Stimulated activated naive CD8-positive, alpha-beta T cell treated with anti-CD3 and anti-CD28 coated beads, Interleukin-15, amount 100 ng/mL, for 72 hours (primary cell): ENCODE results near the gene FBXL4.
A peak's percentile ranks its signal among the peaks of the same experiment; 100 is the strongest.

Experiments used
- ATAC-seq: fragments of 150-1000 bp; cut with Tn5 transposase; 2 replicates; pipeline ENCODE4 v1.10.0; 2021; ENCODE audit warnings: mild to moderate bottlenecking, moderate library complexity
- DNase-seq, 2 donors: peaks; one replicate each; pipeline ENCODE4 v3.0.0; 2021 to 2022
- H3K27ac Mint-ChIP-seq, 2 donors: one replicate each; pipeline ENCODE4 v1.8.0; 2022; ENCODE audit warnings: mild to moderate bottlenecking in 2 of 2, mixed read lengths in 2 of 2, moderate library complexity in 2 of 2
- H3K27me3 Mint-ChIP-seq: one replicate; pipeline ENCODE4 v1.8.0; 2022; ENCODE audit warnings: mixed read lengths
- H3K4me1 Mint-ChIP-seq: one replicate; pipeline ENCODE4 v1.8.0; 2022; ENCODE audit warnings: mild to moderate bottlenecking, mixed read lengths
- H3K4me3 Mint-ChIP-seq, 2 donors: one replicate each; pipeline ENCODE4 v1.8.0; 2022; ENCODE audit warnings: mild to moderate bottlenecking in 2 of 2, mixed read lengths in 2 of 2, moderate library complexity in 1 of 2
- H3K9me3 Mint-ChIP-seq, 2 donors: one replicate each; pipeline ENCODE4 v1.8.0; 2022; ENCODE audit warnings: mixed read lengths in 2 of 2

The FBXL4 gene

DNA sequence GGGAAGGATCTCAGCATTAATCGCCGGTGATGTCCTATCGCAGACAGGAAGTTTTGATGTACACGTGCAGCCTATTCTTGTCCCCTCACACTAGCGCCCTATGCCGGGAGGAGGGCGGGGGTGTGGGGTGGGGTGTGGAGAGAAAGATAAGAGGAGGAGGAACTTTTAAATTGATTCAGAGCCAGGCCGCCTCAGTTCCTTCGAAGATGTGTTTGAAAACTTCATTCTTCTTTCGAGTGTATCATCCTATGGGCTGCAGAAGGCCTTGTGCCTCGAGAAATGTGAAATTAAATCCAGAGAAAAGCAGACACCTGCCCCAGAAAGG is 115.8 kb downstream of the FBXL4 start:
- ATAC-seq (no peak), DNase-seq (no peak)
- no peaks in the 10 kb centered on the region for H3K9me3 Mint-ChIP-seq
- peaks cover 79% of the 10 kb centered on the region for H3K4me1 Mint-ChIP-seq
- peak overlapping the region; percentile 28 to 78 for H3K4me3 Mint-ChIP-seq
- H3K27me3 Mint-ChIP-seq: peaks cover 97% of the 10 kb centered on the region
- no peak overlapping the region for H3K27ac Mint-ChIP-seq

DNA sequence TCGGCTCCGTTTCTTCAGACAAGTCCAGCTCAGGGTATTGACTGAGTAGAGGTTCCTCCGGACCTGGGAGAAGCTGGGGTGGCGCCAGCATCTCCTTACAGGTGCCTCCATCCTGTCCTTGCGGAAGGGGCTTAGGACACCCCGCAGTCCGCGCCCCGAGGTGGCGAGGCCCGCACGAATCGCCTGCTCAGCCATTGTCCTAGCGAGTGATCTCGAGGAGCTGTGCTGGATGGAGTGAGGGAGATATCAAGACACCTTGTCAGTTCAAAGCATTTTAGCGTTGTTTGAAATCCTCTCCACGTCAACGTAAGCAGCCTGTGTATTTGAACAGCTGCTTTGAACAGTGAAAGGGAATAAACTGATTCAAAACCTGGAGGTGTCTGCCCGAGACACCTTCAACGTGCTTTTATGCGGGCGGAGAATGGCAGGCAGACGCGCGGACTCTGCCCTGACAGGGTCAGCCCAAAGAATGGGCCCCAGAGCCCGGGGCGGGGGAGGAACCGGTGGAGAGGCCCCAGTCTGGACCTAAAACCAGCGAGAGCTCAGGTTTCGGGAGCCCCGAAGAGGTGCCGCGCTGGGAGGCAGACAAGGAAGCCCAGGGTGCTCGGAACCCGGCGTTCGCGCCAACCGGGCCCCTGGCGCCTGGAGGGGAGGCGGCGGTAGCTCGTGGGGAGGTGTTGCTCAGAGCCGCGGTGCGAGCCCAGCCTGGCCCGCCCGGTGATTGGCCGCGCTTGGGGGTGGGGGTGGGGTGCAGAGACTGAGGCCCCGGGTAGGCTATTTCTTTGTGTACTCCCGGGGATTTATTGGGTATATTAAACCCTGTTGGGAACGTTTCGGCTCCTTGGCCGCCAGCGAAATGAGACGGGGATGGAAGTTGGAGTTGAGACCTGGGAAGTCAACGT is 116.4 kb downstream of the FBXL4 start:
- peaks cover 79% of the 10 kb centered on the region for H3K4me1 Mint-ChIP-seq
- peaks cover 97% of the 10 kb centered on the region for H3K27me3 Mint-ChIP-seq
- no peak overlapping the region for H3K27ac Mint-ChIP-seq
- DNase-seq: peak in 1 of 2 donors; percentile 28
- H3K9me3 Mint-ChIP-seq: no peaks in the 10 kb centered on the region
- peak overlapping the region; percentile 61 to 78 for H3K4me3 Mint-ChIP-seq
- no peak for ATAC-seq

DNA sequence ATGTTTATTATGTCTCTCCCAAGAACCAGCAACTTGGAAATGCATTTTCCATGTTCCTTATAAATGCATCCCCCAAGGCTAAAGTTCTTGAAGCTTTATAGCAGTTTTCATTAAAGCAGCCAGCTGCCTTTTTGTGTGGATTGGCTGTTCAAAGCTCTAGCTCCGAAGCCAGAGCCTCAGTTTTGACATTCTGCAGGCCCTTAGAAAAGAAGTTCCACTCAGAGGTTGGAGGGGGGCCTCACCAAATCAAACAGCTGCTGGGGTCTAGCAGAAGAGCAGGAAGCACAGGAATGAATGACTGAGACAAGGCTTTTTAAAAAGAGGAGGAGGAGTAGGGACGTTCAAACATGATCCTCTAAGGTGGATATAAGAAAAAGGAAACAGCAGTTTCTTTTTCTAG is 117.6 kb downstream of the FBXL4 start:
- Mint-ChIP-seq H3K4me1 (peaks cover 82% of the 10 kb centered on the region), H3K4me3 (no peak overlapping the region), H3K27me3 (peaks cover 98% of the 10 kb centered on the region), H3K9me3 (no peaks in the 10 kb centered on the region), H3K27ac (no peak overlapping the region)
- no peak for DNase-seq
- ATAC-seq: no peak

DNA sequence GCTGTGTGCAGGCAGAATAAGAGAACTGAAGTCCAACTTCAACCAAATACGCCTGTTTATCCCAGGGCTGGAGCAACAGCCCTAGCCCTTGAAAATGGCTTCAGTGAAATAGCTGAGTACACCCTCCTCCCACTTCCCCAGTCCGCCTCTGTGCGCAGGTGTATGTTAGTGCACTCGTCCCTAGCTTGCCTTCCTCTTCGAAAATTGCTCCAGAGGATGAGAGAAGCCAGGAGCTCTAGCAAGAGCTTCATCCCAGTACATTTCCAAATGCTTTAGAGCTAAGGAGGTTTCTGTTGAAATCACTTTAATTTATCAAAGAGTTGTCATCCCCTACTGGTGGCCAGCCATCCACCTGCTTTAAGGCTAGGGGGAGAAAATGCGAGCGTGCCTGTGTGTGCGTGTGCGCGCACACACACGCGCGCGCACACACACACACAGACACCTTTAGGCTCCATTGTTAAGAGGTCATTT is 118.8 kb downstream of the FBXL4 start:
- peaks cover 100% of the 10 kb centered on the region for H3K27me3 Mint-ChIP-seq
- no peaks in the 10 kb centered on the region for H3K9me3 Mint-ChIP-seq
- ATAC-seq (no peak), DNase-seq (no peak)
- no peak overlapping the region for H3K27ac Mint-ChIP-seq
- peak overlapping the region in 1 of 2 donors; percentile 20 for H3K4me3 Mint-ChIP-seq
- peaks cover 85% of the 10 kb centered on the region for H3K4me1 Mint-ChIP-seq

DNA sequence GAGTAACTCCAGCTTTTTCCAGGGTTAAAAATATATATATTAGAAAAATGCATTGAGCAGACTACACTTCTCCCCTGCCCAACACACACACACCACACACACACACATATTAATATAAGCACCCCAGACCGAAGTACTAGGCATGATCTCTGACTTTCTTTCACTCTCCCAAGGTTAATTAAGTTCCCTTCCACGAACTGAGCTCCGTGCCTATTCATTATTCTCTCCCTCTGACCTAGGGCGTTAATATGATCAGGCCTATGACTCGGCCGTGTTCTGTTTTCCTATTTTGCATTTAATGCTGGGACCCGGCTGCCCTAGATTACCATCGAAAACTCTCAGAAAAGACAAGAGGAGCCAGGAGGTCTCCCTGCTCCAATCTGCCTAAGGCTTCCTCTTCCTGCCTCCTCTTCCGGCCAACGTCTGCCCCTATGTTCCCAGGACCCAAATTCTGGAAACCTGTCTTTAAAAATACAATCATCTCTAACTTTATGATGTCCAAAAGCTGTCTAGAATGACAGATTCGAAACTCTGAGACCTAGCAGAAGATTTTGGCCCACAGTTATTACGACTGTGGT is 119.4 kb downstream of the FBXL4 start:
- no peak for DNase-seq
- no peak for ATAC-seq
- Mint-ChIP-seq H3K9me3 (no peaks in the 10 kb centered on the region), H3K27me3 (peaks cover 100% of the 10 kb centered on the region), H3K4me1 (peaks cover 84% of the 10 kb centered on the region), H3K4me3 (no peak overlapping the region), H3K27ac (no peak overlapping the region)

DNA sequence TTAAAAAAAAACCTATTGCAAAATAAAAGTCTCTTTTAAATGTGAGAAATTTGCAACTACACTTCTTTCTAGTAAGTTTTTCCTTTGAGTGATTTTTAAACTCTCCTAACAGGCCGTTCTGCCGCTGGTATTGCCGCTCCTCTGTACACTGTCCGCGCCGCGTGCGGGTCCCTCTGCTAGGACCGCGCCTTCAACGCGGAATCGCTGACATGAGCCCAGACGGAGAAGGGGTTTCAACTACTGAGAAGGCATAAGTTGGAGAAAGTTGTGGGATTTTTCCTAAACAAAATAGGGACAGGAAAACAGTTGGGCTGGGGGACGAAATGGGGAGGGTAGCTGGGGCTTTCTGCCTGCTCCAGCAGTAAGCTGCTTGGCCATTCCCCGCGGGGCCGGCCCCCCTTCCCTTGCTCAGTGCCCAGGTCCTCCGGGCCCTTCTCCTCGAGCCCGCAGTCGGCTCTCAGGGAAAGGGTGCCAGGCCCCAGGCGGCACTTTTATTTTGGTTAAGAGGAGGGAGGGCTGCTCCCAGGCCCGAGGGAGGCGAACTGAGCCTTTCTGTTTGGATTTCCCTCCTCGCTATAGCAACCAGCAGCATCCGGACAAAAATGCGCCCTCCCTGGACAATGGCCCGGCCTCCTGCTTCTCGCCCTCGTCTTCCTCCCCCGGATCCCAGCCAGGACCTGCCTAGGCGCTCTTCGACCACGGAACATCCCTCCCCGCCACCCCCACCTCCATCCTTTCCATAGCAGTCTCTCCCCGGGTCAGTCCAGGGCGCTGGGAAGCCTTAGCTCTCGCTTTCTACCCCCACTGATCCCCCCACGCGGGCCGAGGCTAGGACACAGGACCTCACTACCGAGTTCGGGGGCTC is 120.2 kb downstream of the FBXL4 start:
- no peak overlapping the region for H3K4me3 Mint-ChIP-seq
- H3K27me3 Mint-ChIP-seq: peaks cover 96% of the 10 kb centered on the region
- DNase-seq (no peak), ATAC-seq (no peak)
- no peak overlapping the region for H3K27ac Mint-ChIP-seq
- no peaks in the 10 kb centered on the region for H3K9me3 Mint-ChIP-seq
- H3K4me1 Mint-ChIP-seq: peaks cover 76% of the 10 kb centered on the region

DNA sequence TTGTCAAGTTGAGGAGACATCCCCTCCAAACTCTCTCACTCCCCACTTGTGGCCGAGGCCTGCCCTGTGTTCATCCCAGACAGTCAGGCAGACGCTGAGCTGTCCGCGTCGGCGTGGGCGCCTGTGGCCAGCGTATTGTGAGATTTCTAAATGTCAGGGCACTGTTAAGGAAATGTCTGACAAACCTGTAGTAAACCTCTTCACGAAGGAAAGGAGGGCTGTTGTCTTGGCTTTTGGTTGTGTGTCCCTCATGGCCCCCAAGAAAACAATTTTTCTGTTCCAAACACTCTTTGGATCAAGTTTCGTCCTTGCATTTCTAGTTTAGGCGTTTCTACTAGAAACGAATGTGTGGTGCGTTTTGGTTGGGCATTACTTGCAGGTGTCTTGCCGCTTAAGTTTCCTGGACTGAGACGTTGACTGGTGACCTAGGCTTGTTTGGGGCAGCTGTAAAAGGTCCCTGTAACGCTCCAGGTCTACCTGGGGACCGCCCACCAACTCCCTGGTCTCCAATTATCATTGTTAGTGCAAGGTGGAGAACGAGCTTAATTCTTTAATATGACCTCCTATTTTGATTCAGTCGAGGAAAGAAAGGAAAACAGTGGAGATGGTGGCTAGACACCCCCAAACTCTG is 122.0 kb downstream of the FBXL4 start:
- H3K4me3 Mint-ChIP-seq: peak overlapping the region in 1 of 2 donors; percentile 17

DNA sequence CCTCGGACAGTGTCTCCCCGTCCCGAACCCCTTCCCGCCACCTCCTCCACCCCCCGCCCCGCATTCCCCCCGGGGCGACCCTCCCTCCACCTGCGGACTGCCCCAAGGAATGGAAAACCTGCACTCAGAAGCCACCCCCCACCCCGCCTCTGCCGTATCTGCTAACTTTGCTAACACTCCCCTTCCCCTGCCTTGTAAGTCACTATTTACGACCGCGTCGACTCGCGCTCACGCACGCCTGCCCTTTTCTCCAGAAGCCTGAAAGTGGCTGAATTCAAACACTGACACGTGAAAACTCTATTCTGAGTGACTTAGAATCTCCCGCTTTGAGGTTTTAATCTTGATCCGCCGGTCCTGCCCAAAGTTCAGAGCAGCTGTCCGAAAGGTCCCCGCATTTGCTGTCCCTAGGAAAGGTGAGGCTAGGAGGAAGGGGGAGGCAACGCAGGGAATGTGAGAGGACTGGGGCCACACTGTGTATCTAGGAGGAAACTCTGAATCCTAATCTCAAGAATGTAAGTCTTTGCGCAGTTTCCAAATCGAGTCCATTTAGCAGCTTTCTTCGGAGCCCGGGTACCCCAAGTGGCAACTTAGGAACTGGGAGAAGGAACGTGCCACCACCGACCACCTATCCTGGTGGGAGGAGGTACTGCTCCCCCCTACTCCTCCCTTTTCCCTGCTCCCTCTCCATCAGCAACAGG is 122.7 kb downstream of the FBXL4 start:
- H3K27me3 Mint-ChIP-seq: peaks cover 94% of the 10 kb centered on the region
- ATAC-seq (no peak), DNase-seq (no peak)
- H3K4me1 Mint-ChIP-seq: peaks cover 52% of the 10 kb centered on the region
- H3K4me3 Mint-ChIP-seq: peak overlapping the region; percentile 8 to 65
- H3K9me3 Mint-ChIP-seq: no peaks in the 10 kb centered on the region
- peak overlapping the region in 1 of 2 donors; percentile 76 for H3K27ac Mint-ChIP-seq

More for the DNA sequence above, 122.0 kb downstream of the FBXL4 start:
- Mint-ChIP-seq H3K27me3 (peaks cover 96% of the 10 kb centered on the region), H3K9me3 (no peaks in the 10 kb centered on the region), H3K4me1 (peaks cover 58% of the 10 kb centered on the region), H3K27ac (peak overlapping the region in 1 of 2 donors; percentile 76)
- DNase-seq: peak in 1 of 2 donors; percentile 3
- ATAC-seq: no peak

DNA sequence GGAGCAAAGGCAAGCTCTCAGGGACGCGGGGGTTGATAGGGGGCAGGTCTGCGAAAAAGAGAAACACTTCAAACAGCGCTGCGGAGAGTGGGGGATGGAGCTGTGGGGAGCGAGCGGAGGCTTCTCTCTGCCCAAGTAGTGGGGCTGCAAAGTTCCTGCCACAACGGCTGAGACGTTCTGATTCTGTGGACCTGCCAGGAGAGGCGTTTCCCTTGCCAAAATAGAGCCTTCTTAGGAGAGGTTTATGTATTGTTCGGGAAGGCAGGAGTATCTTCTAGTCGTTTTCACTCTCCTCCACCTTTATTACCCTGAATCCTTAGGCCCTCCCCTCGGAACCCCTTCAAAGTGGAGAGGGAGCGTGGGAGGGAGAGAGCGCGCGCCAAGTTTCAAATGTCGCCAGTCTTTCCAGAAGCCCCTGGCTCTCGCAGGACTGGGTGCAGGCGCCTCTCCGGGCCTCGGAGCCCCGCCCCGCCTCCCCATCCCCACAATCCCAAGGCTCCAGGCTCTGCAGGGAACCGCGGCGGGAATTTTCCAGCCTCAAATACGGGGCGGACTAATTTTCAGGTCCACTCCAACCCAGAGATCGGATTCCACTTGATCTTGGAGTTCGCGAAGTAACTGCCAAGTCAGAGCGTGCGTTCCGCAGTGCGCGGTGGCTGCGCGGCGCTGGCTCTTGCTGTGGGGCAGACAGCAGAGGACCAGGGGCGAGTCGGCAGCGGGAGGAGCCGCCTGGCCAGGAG is 123.4 kb downstream of the FBXL4 start:
- DNase-seq (peak in 1 of 2 donors; percentile 12), ATAC-seq (no peak)
- no peak overlapping the region for H3K27ac Mint-ChIP-seq
- peaks cover 89% of the 10 kb centered on the region for H3K27me3 Mint-ChIP-seq
- peaks cover 49% of the 10 kb centered on the region for H3K4me1 Mint-ChIP-seq
- H3K4me3 Mint-ChIP-seq: peak overlapping the region; percentile 61 to 73
- no peaks in the 10 kb centered on the region for H3K9me3 Mint-ChIP-seq

DNA sequence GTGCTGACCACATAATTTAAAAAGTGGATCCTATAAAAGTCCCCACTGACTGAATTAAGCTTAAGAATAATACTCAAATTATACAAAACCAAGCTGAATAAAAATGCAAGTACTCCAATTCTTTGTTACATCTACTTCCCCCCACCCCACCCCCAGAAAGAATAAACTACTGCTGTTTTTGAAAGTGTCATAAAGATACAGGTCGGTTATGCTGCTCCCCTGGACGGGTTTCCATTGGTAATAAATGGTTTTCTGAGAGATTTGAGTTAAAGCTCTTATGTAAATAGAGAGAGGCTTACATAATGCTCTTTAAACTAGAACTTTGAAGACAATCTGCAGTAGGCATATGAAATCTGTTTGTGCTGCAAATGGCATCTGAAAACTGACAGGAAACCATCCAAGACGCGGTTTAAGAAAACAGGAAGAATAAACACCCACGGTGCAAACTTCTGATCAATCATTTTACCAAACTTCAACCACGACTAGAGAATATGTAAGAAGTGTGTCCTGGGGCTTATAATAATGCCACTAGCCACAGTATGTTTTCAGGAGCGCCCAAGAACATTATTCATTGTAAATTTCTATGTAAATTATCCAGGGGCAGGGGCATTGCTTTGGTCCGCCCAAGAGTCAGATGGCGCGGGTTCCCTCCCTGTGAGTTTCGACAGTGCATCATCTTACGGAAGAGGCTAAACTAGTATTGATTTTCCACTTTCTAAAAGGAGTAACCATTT is 124.2 kb downstream of the FBXL4 start:
- peaks cover 0 to 5% of the 10 kb centered on the region in 2 donors for H3K9me3 Mint-ChIP-seq
- no peak overlapping the region for H3K27ac Mint-ChIP-seq
- peaks cover 43% of the 10 kb centered on the region for H3K4me1 Mint-ChIP-seq
- DNase-seq (no peak), ATAC-seq (no peak)
- H3K4me3 Mint-ChIP-seq: peak overlapping the region; percentile 61 to 73
- peaks cover 89% of the 10 kb centered on the region for H3K27me3 Mint-ChIP-seq

DNA sequence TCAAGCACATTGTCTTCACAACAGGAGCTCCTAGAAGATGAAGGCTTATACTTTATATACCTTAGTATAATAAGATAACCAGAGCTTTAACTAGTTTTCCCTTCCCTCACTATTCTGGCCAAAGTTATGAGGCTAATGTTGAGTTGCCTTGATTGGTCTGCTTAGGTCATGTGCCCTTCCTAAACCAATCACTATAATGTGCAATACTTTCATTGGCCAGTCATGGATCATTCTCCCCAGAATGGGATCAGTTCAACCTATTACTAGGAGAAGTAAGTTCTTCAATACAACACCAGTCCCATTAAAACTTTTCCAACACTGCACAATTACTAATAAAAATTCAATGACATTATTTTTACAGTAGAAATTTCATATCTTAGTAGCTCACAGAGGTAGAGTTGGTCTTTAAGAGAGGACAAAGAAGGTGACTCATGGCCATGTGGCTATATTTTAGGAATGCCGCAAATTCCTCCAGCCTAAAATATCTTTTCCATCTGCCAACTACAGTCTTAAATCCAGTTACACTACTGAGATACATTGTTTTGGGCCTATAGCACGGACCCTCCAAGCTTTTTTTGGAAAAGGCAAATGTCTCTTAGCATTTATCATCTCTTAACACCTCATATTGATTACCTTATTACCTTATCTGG is 125.9 kb downstream of the FBXL4 start:
- H3K27ac Mint-ChIP-seq: no peak overlapping the region
- peaks cover 0 to 7% of the 10 kb centered on the region in 2 donors for H3K9me3 Mint-ChIP-seq
- ATAC-seq: no peak
- H3K27me3 Mint-ChIP-seq: peaks cover 84% of the 10 kb centered on the region
- no peak overlapping the region for H3K4me3 Mint-ChIP-seq
- peaks cover 27% of the 10 kb centered on the region for H3K4me1 Mint-ChIP-seq
- DNase-seq: no peak
